Heart left ventricle (tissue), 16 donors: Measurements from ENCODE around the gene CCDC181. TPM values are rescaled to one million over a fixed set of nuclear protein-coding genes. Genes with fewer than 3 reads are reported as not detected.
A peak's percentile ranks its signal among the peaks of the same experiment; 100 is the strongest.

Source experiments
- ATAC-seq, 4 donors: fragments of 200-7000 bp; cut with Tn5 transposase; one replicate each; pipeline ENCODE4 v1.9.1; 2020 to 2022; ENCODE audit warnings: moderate library complexity in 4 of 4, mild to moderate bottlenecking in 3 of 4, moderate number of reproducible peaks in 1 of 4
- DNase-seq, 5 donors: peaks; one replicate each; pipeline ENCODE4 v3.0.0-alpha.2; 2020
- H3K27ac ChIP-seq, 12 donors: fragments of 200-600 bp; sonication (generic) in 4 of 12; one replicate each; pipeline versions ENCODE4 v1.5.0 to v1.8.0; 2016 to 2022; ENCODE audit warnings: mild to moderate bottlenecking in 2 of 12
- H3K27me3 ChIP-seq, 9 donors: fragments of 200-600 bp; sonication (generic) in 2 of 9; one replicate each; pipeline versions ENCODE4 v1.5.1 to v1.8.0; 2016 to 2022; ENCODE audit warnings: mild to moderate bottlenecking in 3 of 9
- H3K36me3 ChIP-seq, 9 donors: fragments of 200-600 bp; sonication (generic) in 2 of 9; one replicate each; pipeline versions ENCODE4 v1.5.0 to v1.8.0; 2018 to 2022; ENCODE audit warnings: mild to moderate bottlenecking in 2 of 9
- H3K4me1 ChIP-seq, 12 donors: fragments of 200-600 bp; sonication (generic) in 4 of 12; one replicate each; pipeline versions ENCODE4 v1.5.0 to v1.8.0; 2016 to 2022; ENCODE audit warnings: mild to moderate bottlenecking in 3 of 12
- H3K4me3 ChIP-seq, 12 donors: fragments of 200-600 bp; sonication (generic) in 4 of 12; one replicate each; pipeline versions ENCODE4 v1.5.0 to v1.8.0; 2017 to 2022; ENCODE audit warnings: mild to moderate bottlenecking in 9 of 12, moderate library complexity in 4 of 12
- H3K9me3 ChIP-seq, 12 donors: fragments of 200-600 bp; sonication (generic) in 4 of 12; one replicate each; pipeline versions ENCODE4 v1.5.0 to v1.8.0; 2016 to 2022; ENCODE audit warnings: mild to moderate bottlenecking in 1 of 12
- CTCF ChIP-seq, 12 donors: fragments of 200-600 bp; sonication (generic) in 4 of 12; IDR thresholded peaks; one replicate each; pipeline versions ENCODE4 v1.5.0 to v1.8.0; 2018 to 2022; ENCODE audit warnings: antibody characterized with exemption in 12 of 12, mild to moderate bottlenecking in 5 of 12
- POLR2A ChIP-seq, 2 donors: fragments of 450-650 bp; IDR thresholded peaks; one replicate each; pipeline ENCODE4 v1.6.1; 2017; ENCODE audit warnings: antibody characterized with exemption in 2 of 2, mild to moderate bottlenecking in 2 of 2, moderate library complexity in 2 of 2
- WGBS, 4 donors: extraction: QIAGEN DNeasy Blood & Tissue Kit in 2 of 4; methylation state at CpG; one replicate each; pipeline versions ENCODE4 v1.1.5 to v1.1.7; 2013 to 2018; 5-methylcytosine and 5-hydroxymethylcytosine counted together
- intact Hi-C, 10 donors: fragments of 100-400 bp; cut with DNase I; formaldehyde crosslinking; loops; one replicate each; pipeline versions ENCODE4 v1.11.1 to v1.14.2; 2022
- polyA plus RNA-seq, 2 donors: library from polyadenylated mRNA; stranded (reverse); fragments of 200-250 nt; gene quantifications; one replicate each; pipeline ENCODE4 v1.2.3, GENCODE V29; 2013
- total RNA-seq, 9 donors: library from RNA; depleted of rRNA in 2 of 9; stranded (reverse); fragments of >200 nt in 2 of 9; fragmentation: NEBNext Ultra II Directional in 3 of 9; extraction: Animal tissue kit (Norgen Biotek cat#: 25700) in 3 of 9; gene quantifications; one replicate each; pipeline versions ENCODE4 v1.1.0 to v1.2.4, GENCODE V29; 2016 to 2023
- donor health status: ischemic (EF 13 %, LVEDD 7.1; RV severe dilation, severe dysfunction).
- donor health status: healthy with polysubstance abuse.
- donor health status: DM: no; HTN: yes; CAD: no.
- donor health status: DM: no; HTN: no; CAD: no.
- donor health status: ischemic (EF 25% LVEDD 6.9; RV normal size, moderate dysfunction).
- donor health status: ischemic (EF 25% LVEDD 5.7; RV mildly dilated, moderate dysfunction).
- donor health status: healthy.
- donor health status: DM: yes; HTN: yes; CAD: no.
- donor health status: ischemic (EF 35%, LVEDD 5.7; RV mildly dilated, moderate dysfunction).
- donor health status: nonischemic (EF 11% LVEDD 7.7; RV severe dilation, severe dysfunction).
- donor health status: DM: yes; HTN: yes; CAD: no.
- donor health status: PGD.
- donor health status: ischemic (EF 29% LVEDD 5.4; RV normal size, mild dysfunction).
- donor health status: nonischemic (EF 23%, LVEDD 6.1; RV moderate dilation, normal function).

Gene CCDC181
- total and polyA plus RNA-seq, 11 donors, result 0.24 to 1.8 (median 1.2) TPM

GRCh38 chr1:169473347-169473746 is 46.1 kb upstream of the CCDC181 start:
- Histone ChIP-seq H3K9me3 (no peaks in the 10 kb centered on the region), H3K36me3 (peaks cover 0 to 39% (median 15%) of the 10 kb centered on the region in 9 donors), H3K27me3 (no peaks in the 10 kb centered on the region), H3K27ac (no peak overlapping the region), H3K4me3 (no peak overlapping the region), H3K4me1 (peaks cover 0 to 12% (median 0%) of the 10 kb centered on the region in 12 donors)
- 82 to 95% (median 91%) methylated on average over 5 of the region's 5 CpGs for WGBS, 4 donors
- TF ChIP-seq CTCF (IDR thresholded peaks at IDR 0.05), result no peak
- TF ChIP-seq POLR2A (IDR thresholded peaks at IDR 0.05), result no peak
- intact Hi-C loops, result loop anchor here in 1 of 10 donors (5.0 kb wide), 1 partner anchor 59 kb away; no protein-coding TSS in a partner anchor
- ATAC-seq (no peak), DNase-seq (no peak)

GRCh38 chr1:169472738-169473137 is 45.5 kb upstream of the CCDC181 start:
- ATAC-seq (no peak), DNase-seq (no peak)
- H3K36me3 ChIP-seq, result peaks cover 0 to 45% (median 21%) of the 10 kb centered on the region in 9 donors
- no peaks in the 10 kb centered on the region for H3K9me3 ChIP-seq
- no peaks in the 10 kb centered on the region for H3K27me3 ChIP-seq
- no peak overlapping the region for H3K27ac ChIP-seq
- 87 to 93% (median 89%) methylated on average over 3 of the region's 3 CpGs for WGBS, 4 donors
- no peak for TF ChIP-seq CTCF (IDR thresholded peaks at IDR 0.05)
- TF ChIP-seq POLR2A (IDR thresholded peaks at IDR 0.05), result no peak
- intact Hi-C loops, result loop anchor here in 1 of 10 donors (5.0 kb wide), 1 partner anchor 60 kb away; no protein-coding TSS in a partner anchor
- peaks cover 0 to 12% (median 0%) of the 10 kb centered on the region in 12 donors for H3K4me1 ChIP-seq
- H3K4me3 ChIP-seq, result no peak overlapping the region

GRCh38 chr1:169468982-169469381 is 41.7 kb upstream of the CCDC181 start:
- ATAC-seq (no peak), DNase-seq (no peak)
- H3K4me3 ChIP-seq, result no peak overlapping the region
- no peak overlapping the region for H3K27ac ChIP-seq
- intact Hi-C loops, result loop anchor here in 5 of 10 donors (5.0 to 10.0 kb wide), 2 partner anchors 78 to 346 kb away; no protein-coding TSS in a partner anchor
- no peaks in the 10 kb centered on the region for H3K27me3 ChIP-seq
- no peaks in the 10 kb centered on the region for H3K9me3 ChIP-seq
- peaks cover 0 to 53% (median 36%) of the 10 kb centered on the region in 9 donors for H3K36me3 ChIP-seq
- TF ChIP-seq POLR2A (IDR thresholded peaks at IDR 0.05) (no peak), CTCF (IDR thresholded peaks at IDR 0.05) (no peak)
- peaks cover 0 to 6% (median 0%) of the 10 kb centered on the region in 12 donors for H3K4me1 ChIP-seq

- Histone ChIP-seq H3K36me3 (peaks cover 0 to 53% (median 36%) of the 10 kb centered on the region in 9 donors), H3K4me3 (no peak overlapping the region), H3K4me1 (peaks cover 0 to 4% (median 0%) of the 10 kb centered on the region in 12 donors), H3K9me3 (no peaks in the 10 kb centered on the region), H3K27ac (no peak overlapping the region), H3K27me3 (no peaks in the 10 kb centered on the region)
- DNase-seq (no peak), ATAC-seq (peak in 2 of 4 donors; percentile 32 to 35)
- 84 to 87% (median 86%) methylated on average over 8 of the region's 8 CpGs for WGBS, 4 donors
- intact Hi-C loops, result loop anchor here in 8 of 10 donors (2.0 to 10.0 kb wide), 4 partner anchors 78 to 348 kb away; no protein-coding TSS in a partner anchor
- TF ChIP-seq POLR2A (IDR thresholded peaks at IDR 0.05), result no peak
- TF ChIP-seq CTCF (IDR thresholded peaks at IDR 0.05), result peak in 10 of 12 donors; percentile 7 to 55 (median 42)
Observed at GRCh38 chr1:169466259-169467230, 39.3 kb upstream of the CCDC181 start.
